Natural killer cell (primary cell): Measurements from ENCODE around the gene SOWAHD. TPM values are rescaled to one million over a fixed set of nuclear protein-coding genes. Genes with fewer than 3 reads are reported as not detected.
"Not testable (repeated sequence)": the region's sequence is repeated elsewhere in the genome, so short reads cannot be mapped to it uniquely, and the experiment has no call there.

Experiments used
- ATAC-seq, 3 donors: fragments of 150-1000 bp in 2 of 3; fragments of 200-7000 bp in 1 of 3; cut with Tn5 transposase; 1 replicate in 1 of 3; 2 replicates in 2 of 3; pipeline ENCODE4 v1.10.0; 2021; ENCODE audit warnings: mild to moderate bottlenecking in 2 of 3, moderate library complexity in 2 of 3
- DNase-seq, 2 donors: peaks; one replicate each; pipeline versions ENCODE4 v3.0.0 to v3.0.0-alpha.2; 2013 to 2021; ENCODE audit warnings: mixed read lengths in 1 of 2
- H3K27ac ChIP-seq: one replicate; pipeline ENCODE4 v1.5.1; 2013; ENCODE audit warnings: mild to moderate bottlenecking, low read length
- H3K27me3 ChIP-seq: one replicate; pipeline ENCODE4 v1.6.1; 2013; ENCODE audit warnings: low read length; ENCODE audit not compliant: control insufficient read depth, insufficient read depth
- H3K36me3 ChIP-seq: one replicate; pipeline ENCODE4 v1.6.1; 2013; ENCODE audit warnings: low read length; ENCODE audit not compliant: control insufficient read depth, insufficient read depth
- H3K4me1 ChIP-seq: one replicate; pipeline ENCODE4 v1.6.1; 2013; ENCODE audit warnings: low read length; ENCODE audit not compliant: control insufficient read depth, insufficient read depth
- H3K4me3 ChIP-seq: one replicate; pipeline ENCODE4 v1.5.1; 2013; ENCODE audit warnings: low read length
- H3K9me3 ChIP-seq: one replicate; pipeline ENCODE4 v1.6.1; 2013; ENCODE audit warnings: low read length; ENCODE audit not compliant: control insufficient read depth, insufficient read depth
- H3K27ac Mint-ChIP-seq, 2 donors: one replicate each; pipeline ENCODE4 v1.8.0; 2022; ENCODE audit warnings: mild to moderate bottlenecking in 2 of 2, mixed read lengths in 2 of 2, moderate library complexity in 1 of 2
- H3K27me3 Mint-ChIP-seq, 2 donors: one replicate each; pipeline ENCODE4 v1.8.0; 2022; ENCODE audit warnings: low read depth in 2 of 2, mixed read lengths in 2 of 2
- H3K36me3 Mint-ChIP-seq: one replicate; pipeline ENCODE4 v1.8.0; 2022; ENCODE audit warnings: mixed read lengths
- H3K4me1 Mint-ChIP-seq, 2 donors: one replicate each; pipeline ENCODE4 v1.8.0; 2022; ENCODE audit warnings: mixed read lengths in 2 of 2
- H3K4me3 Mint-ChIP-seq: one replicate; pipeline ENCODE4 v1.8.0; 2022; ENCODE audit warnings: mild to moderate bottlenecking, moderate library complexity, mixed read lengths
- H3K9me3 Mint-ChIP-seq, 2 donors: one replicate each; pipeline ENCODE4 v1.8.0; 2022; ENCODE audit warnings: mixed read lengths in 2 of 2
- WGBS: methylation state at CpG from one replicate; pipeline ENCODE4 v1.1.7; 2013; ENCODE audit warnings: missing lambda C conversion rate; ENCODE audit not compliant: insufficient coverage; 5-methylcytosine and 5-hydroxymethylcytosine counted together
- intact Hi-C: fragments of 100-400 bp; cut with micrococcal nuclease; formaldehyde crosslinking; loops from one replicate; pipeline ENCODE4 v1.14.2; 2022
- total RNA-seq, 4 donors: library from RNA; stranded (reverse); fragments of 120-200 nt in 1 of 4; gene quantifications; one replicate each; pipeline versions ENCODE4 v1.2.3 to v1.2.4, GENCODE V29; 2013 to 2022
- TF ChIP-seq, protein P1 (sequence below): fragments of 200-600 bp; IDR thresholded peaks from one replicate; pipeline ENCODE4 v1.8.0; 2022; ENCODE audit warnings: antibody characterized with exemption

The SOWAHD gene
- total RNA-seq, 3 donors from 2014 or later (not counting 1 experiment from before 2014, with no cell fraction given), result 0.23 TPM; not detected in 2

GRCh38 chrX:119736206-119736764 lies 22.1 kb upstream of the SOWAHD start:
- no peak for ATAC-seq
- intact Hi-C loops, result no loop called here
- H3K36me3 Mint-ChIP-seq, result no peaks in the 10 kb centered on the region

GRCh38 chrX:119738742-119739141 lies 19.6 kb upstream of the SOWAHD start:
- H3K27ac Mint-ChIP-seq, result no peak overlapping the region
- intact Hi-C loops, result no loop called here
- no peaks in the 10 kb centered on the region for H3K4me1 ChIP-seq
- H3K27me3 ChIP-seq, result no peaks in the 10 kb centered on the region
- no peaks in the 10 kb centered on the region for H3K9me3 ChIP-seq
- TF ChIP-seq, protein P1, sequence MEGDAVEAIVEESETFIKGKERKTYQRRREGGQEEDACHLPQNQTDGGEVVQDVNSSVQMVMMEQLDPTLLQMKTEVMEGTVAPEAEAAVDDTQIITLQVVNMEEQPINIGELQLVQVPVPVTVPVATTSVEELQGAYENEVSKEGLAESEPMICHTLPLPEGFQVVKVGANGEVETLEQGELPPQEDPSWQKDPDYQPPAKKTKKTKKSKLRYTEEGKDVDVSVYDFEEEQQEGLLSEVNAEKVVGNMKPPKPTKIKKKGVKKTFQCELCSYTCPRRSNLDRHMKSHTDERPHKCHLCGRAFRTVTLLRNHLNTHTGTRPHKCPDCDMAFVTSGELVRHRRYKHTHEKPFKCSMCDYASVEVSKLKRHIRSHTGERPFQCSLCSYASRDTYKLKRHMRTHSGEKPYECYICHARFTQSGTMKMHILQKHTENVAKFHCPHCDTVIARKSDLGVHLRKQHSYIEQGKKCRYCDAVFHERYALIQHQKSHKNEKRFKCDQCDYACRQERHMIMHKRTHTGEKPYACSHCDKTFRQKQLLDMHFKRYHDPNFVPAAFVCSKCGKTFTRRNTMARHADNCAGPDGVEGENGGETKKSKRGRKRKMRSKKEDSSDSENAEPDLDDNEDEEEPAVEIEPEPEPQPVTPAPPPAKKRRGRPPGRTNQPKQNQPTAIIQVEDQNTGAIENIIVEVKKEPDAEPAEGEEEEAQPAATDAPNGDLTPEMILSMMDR, result no peak
- H3K4me3 ChIP-seq, result no peak overlapping the region
- no peaks in the 10 kb centered on the region for H3K36me3 Mint-ChIP-seq
- no peaks in the 10 kb centered on the region for H3K4me1 Mint-ChIP-seq
- no peak for ATAC-seq
- DNase-seq, result no peak
- no peaks in the 10 kb centered on the region for H3K36me3 ChIP-seq
- no peak overlapping the region for H3K4me3 Mint-ChIP-seq
- no peak overlapping the region for H3K27ac ChIP-seq
- 83% methylated on average over 5 of the region's 5 CpGs for WGBS
- no peaks in the 10 kb centered on the region for H3K9me3 Mint-ChIP-seq
- no peaks in the 10 kb centered on the region for H3K27me3 Mint-ChIP-seq

More at GRCh38 chrX:119736206-119736764, 22.1 kb upstream of the SOWAHD start:
- H3K36me3 ChIP-seq, result no peaks in the 10 kb centered on the region
- Mint-ChIP-seq H3K27me3 (no peaks in the 10 kb centered on the region), H3K4me1 (no peaks in the 10 kb centered on the region), H3K9me3 (no peaks in the 10 kb centered on the region), H3K4me3 (no peak overlapping the region), H3K27ac (no peak overlapping the region)
- no peaks in the 10 kb centered on the region for H3K27me3 ChIP-seq
- H3K9me3 ChIP-seq, result no peaks in the 10 kb centered on the region
- WGBS, result 90% methylated on average over 5 of the region's 12 CpGs
- DNase-seq, result no peak
- no peak overlapping the region for H3K4me3 ChIP-seq
- TF ChIP-seq, protein P1, result no peak
- no peak overlapping the region for H3K27ac ChIP-seq
- H3K4me1 ChIP-seq, result no peaks in the 10 kb centered on the region

DNA sequence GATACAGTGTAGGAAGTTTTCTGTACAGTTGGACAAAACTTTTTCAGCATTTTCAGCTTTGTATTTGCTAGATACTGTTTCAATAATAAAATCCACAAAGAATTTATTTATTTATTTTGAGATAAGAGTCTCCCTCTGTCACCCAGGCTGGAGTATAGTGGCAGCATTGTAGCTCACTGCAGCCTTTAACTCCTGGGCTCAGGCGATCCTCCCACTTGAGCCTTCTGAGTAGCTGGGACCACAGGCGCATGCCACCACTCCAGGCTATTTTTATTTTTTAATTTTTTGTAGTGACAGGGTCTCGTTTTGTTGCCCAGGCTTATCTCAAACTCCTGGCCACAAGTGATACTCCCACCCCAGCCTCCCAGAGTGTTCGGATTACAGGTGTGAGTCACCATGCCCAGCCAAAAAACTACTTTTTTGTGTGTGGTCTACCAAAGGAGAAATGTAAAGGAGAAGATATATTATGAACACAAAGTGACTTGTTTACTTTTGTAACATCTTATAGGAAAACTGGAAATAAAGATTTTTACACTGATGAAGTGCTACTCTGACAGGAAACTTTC lies 13.0 kb upstream of the SOWAHD start:
- no peaks in the 10 kb centered on the region for H3K27me3 Mint-ChIP-seq
- H3K4me1 Mint-ChIP-seq, result peaks cover 6% of the 10 kb centered on the region in 2 donors
- no peaks in the 10 kb centered on the region for H3K27me3 ChIP-seq
- no peaks in the 10 kb centered on the region for H3K36me3 Mint-ChIP-seq
- 100% methylated on average over 1 of the region's 4 CpGs for WGBS
- ATAC-seq, result no peak
- H3K9me3 ChIP-seq, result no peaks in the 10 kb centered on the region
- intact Hi-C loops, result no loop called here
- no peaks in the 10 kb centered on the region for H3K36me3 ChIP-seq
- H3K27ac Mint-ChIP-seq, result no peak overlapping the region
- no peak overlapping the region for H3K4me3 ChIP-seq
- DNase-seq, result no peak
- TF ChIP-seq, protein P1, result no peak
- peaks cover 7% of the 10 kb centered on the region for H3K4me1 ChIP-seq
- H3K4me3 Mint-ChIP-seq, result no peak overlapping the region
- H3K9me3 Mint-ChIP-seq, result no peaks in the 10 kb centered on the region
- no peak overlapping the region for H3K27ac ChIP-seq

GRCh38 chrX:119750131-119750530 lies 8.3 kb upstream of the SOWAHD start:
- not testable (repeated sequence) for H3K4me3 ChIP-seq
- H3K27ac Mint-ChIP-seq, result peak overlapping the region; percentile 72 to 80

DNA sequence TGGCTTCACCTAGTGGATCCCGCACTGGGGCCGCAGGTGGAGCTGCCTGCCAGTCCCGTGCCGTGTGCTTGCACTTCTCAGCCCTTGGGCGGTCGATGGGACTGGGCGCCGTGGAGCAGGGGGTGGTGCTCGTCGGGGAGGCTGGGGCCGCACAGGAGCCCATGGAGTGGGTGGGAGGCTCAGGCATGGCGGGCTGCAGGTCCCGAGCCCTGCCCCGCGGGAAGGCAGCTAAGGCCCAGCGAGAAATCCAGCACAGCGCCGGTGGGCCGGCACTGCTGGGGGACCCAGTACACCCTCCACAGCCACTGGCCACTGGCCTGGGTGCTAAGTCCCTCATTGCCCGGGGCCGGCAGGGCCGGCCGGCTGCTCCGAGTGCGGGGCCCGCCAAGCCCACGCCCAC lies 7.6 kb upstream of the SOWAHD start:
- H3K27ac Mint-ChIP-seq, H3K27me3 Mint-ChIP-seq, H3K9me3 Mint-ChIP-seq, H3K9me3 ChIP-seq, H3K36me3 ChIP-seq, ATAC-seq, H3K4me3 Mint-ChIP-seq, H3K4me3 ChIP-seq, H3K36me3 Mint-ChIP-seq, H3K27ac ChIP-seq, H3K27me3 ChIP-seq, DNase-seq: not testable (repeated sequence)
- intact Hi-C loops, result loop anchor here (10.0 kb wide), 2 partner anchors 146 to 176 kb away; partner anchors contain the start of genes NKRF and UBE2A
- 98% methylated on average over 7 of the region's 27 CpGs for WGBS
- H3K4me1 Mint-ChIP-seq, result peaks cover 11 to 16% of the 10 kb centered on the region in 2 donors
- peaks cover 27% of the 10 kb centered on the region for H3K4me1 ChIP-seq

More at GRCh38 chrX:119750131-119750530, 8.3 kb upstream of the SOWAHD start:
- not testable (repeated sequence) for H3K27ac ChIP-seq, H3K36me3 Mint-ChIP-seq, DNase-seq, H3K9me3 Mint-ChIP-seq, H3K9me3 ChIP-seq, H3K27me3 ChIP-seq, H3K36me3 ChIP-seq, H3K27me3 Mint-ChIP-seq, H3K4me1 Mint-ChIP-seq
- peak overlapping the region; percentile 86 for H3K4me3 Mint-ChIP-seq
- intact Hi-C loops, result loop anchor here (10.0 kb wide), 2 partner anchors 145 to 175 kb away; partner anchors contain the start of genes NKRF and UBE2A
- peaks cover 21% of the 10 kb centered on the region for H3K4me1 ChIP-seq
- WGBS, result 47% methylated on average over 5 of the region's 9 CpGs
- peak in 1 of 3 donors; percentile 13 for ATAC-seq
